Measurements from ENCODE around the gene NIPAL1.

Gene NIPAL1

GRCh38 chr4:48068182-48068581 is 51.6 kb downstream of the NIPAL1 start:
- no peak for DNase-seq

GRCh38 chr4:48069026-48069425 is 52.5 kb downstream of the NIPAL1 start:
- no peak for DNase-seq

DNA sequence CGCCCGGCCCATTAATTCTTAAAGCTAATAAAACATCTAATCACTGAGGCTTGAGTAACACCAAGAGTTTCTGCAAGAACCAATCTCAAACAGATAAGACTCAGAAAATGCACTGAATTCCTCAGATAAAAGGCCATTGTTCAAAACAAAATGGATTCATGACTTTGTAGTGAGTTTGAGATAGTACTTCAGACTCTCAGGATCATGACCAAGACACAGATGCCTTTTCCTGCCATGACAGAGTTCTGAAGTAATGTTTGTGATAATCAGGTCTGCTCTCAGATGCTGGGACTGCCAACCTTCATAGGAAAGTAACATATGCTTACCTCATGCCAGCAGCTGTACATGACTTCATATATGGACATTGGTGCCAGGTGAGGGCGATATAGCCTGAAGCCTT is 54.6 kb downstream of the NIPAL1 start:
- no peak for DNase-seq

GRCh38 chr4:48073567-48074103 is 57.1 kb downstream of the NIPAL1 start:
- no peak for DNase-seq

GRCh38 chr4:48074657-48075056 is 58.1 kb downstream of the NIPAL1 start:
- DNase-seq: no peak

DNA sequence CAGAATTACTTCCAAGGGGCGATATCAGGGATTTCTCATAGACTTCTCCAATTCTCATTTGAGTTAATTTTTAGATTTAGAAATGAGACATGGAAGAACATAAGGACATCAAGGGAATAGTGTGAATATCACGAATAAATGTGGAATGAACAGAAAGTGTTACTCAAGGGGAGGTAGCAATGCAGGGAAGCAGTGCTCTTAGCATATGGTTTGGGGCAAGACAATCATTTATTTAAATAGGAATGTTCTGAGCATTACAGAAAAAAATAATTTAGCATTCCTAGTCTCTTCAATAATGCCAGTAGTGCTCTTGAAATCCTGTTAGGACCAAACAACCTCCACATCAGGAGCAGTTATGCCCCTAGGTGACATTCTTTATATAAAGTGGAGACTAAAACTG is 61.9 kb downstream of the NIPAL1 start:
- no peak for DNase-seq

- no peak for DNase-seq
Measured at GRCh38 chr4:48078862-48079655, 62.5 kb downstream of the NIPAL1 start.

- DNase-seq: no peak
Measured at GRCh38 chr4:48079972-48080391, 63.4 kb downstream of the NIPAL1 start.

GRCh38 chr4:48081196-48081595 is 64.6 kb downstream of the NIPAL1 start:
- no peak for DNase-seq

GRCh38 chr4:48082956-48083355 is 66.4 kb downstream of the NIPAL1 start:
- DNase-seq: no peak

DNA sequence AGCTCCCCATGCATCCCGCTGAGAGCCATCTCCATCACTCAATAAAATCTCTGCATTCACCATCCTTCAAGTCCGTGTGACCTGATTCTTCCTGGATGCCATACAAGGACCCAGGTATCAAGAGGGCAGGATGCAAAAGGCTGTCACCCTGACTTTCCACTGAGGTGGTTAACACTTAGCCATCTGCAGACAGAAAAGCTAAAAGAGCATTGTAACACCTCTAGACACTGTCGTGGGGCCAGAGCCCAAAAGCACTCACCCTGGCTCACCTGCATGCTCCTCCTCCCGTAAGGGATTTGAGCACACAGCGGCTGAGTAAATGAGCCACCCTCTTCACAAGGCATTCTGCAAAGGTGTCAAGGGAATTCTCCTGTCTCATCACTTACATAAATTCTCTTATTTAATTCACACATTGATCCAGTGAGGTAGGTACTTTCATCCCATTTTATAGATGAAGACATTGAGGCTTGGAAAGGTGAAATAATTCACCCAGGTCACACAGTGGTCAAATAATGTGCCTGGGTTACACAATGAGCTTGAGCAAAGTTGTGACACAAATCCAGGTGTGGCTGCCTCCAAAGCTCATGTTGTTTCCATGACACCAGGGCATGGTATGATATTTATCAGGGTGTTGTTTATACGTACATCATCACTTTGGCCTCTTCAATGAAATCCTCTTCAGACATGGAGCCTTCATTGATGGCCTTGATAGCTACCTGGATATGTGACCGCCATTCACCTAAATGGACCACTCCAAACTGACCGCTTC is 69.4 kb downstream of the NIPAL1 start:
- no peak for DNase-seq

Measured in cerebellar nuclear complex (tissue), 1 donor.